Suprapubic skin (tissue), 4 donors: ENCODE data around the gene SLC16A9. TPM values are rescaled to one million over a fixed set of nuclear protein-coding genes. Genes with fewer than 3 reads are reported as not detected.
"Not testable (repeated sequence)": the region's sequence is repeated elsewhere in the genome, so short reads cannot be mapped to it uniquely, and the experiment has no call there.

Source experiments
- DNase-seq, 2 donors: peaks; one replicate each; pipeline ENCODE4 v3.0.0-alpha.2; 2019; ENCODE audit warnings: low spot score in 2 of 2
- H3K27ac ChIP-seq: fragments of 200-600 bp; sonication (generic); one replicate; pipeline ENCODE4 v1.5.1; 2019
- H3K27me3 ChIP-seq: fragments of 200-600 bp; sonication (generic); one replicate; pipeline ENCODE4 v1.5.1; 2019
- H3K36me3 ChIP-seq: fragments of 200-600 bp; sonication (generic); one replicate; pipeline ENCODE4 v1.5.1; 2019
- H3K4me1 ChIP-seq: fragments of 200-600 bp; sonication (generic); one replicate; pipeline ENCODE4 v1.5.1; 2019
- H3K4me3 ChIP-seq: fragments of 200-600 bp; sonication (generic); one replicate; pipeline ENCODE4 v1.5.1; 2019; ENCODE audit warnings: mild to moderate bottlenecking
- H3K9me3 ChIP-seq: fragments of 200-600 bp; sonication (generic); one replicate; pipeline ENCODE4 v1.5.1; 2019
- EP300 ChIP-seq: sonication (generic); formaldehyde crosslinking; IDR thresholded peaks from one replicate; pipeline ENCODE4 v1.6.1; 2017; ENCODE audit warnings: antibody characterized with exemption
- POLR2A ChIP-seq, 2 donors: fragments of 450-650 bp; IDR thresholded peaks; one replicate each; pipeline ENCODE4 v1.6.1; 2017; ENCODE audit warnings: antibody characterized with exemption in 2 of 2, mild to moderate bottlenecking in 2 of 2, moderate library complexity in 2 of 2
- POLR2AphosphoS5 ChIP-seq, 3 donors: sonication (generic); formaldehyde crosslinking; IDR thresholded peaks; one replicate each; pipeline ENCODE4 v1.6.1; 2017; ENCODE audit warnings: antibody characterized with exemption in 3 of 3
- WGBS: methylation state at CpG from one replicate; pipeline ENCODE4 v1.1.5; 2018; 5-methylcytosine and 5-hydroxymethylcytosine counted together
- total RNA-seq, 4 donors: library from RNA; depleted of rRNA; stranded (reverse); fragments of >200 nt; gene quantifications; one replicate each; pipeline ENCODE4 v1.1.0, GENCODE V29; 2016
- TF ChIP-seq, protein P1 (sequence below), 2 donors: fragments of 200-600 bp in 1 of 2; fragments of 450-650 bp in 1 of 2; sonication (generic) in 1 of 2; IDR thresholded peaks; one replicate each; pipeline ENCODE4 v1.5.1; 2016 to 2019; ENCODE audit warnings: antibody characterized with exemption in 2 of 2, mild to moderate bottlenecking in 1 of 2, moderate library complexity in 1 of 2

Gene SLC16A9
- total RNA-seq, 4 donors from 2014 or later: 0.25 to 0.81 (median 0.64) TPM; not detected in 1

DNA sequence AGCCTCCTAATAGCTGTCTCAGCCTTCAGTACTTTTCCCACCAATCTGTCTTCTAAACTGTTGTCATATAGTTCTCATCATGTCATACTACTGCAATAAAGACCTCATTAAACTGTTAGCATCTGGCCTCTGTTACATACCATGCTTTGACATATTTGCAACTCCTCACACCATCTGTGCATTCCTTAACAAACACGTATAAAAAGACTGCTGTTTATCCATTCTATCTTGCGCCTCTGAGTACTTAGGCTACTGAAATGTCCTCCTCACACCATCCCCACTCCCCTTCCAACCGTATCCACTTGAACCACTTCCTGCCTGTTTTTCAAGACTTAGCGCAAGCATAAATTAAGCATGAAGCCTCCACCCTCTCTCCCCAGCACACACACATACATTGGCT lies 41.6 kb downstream of the SLC16A9 start:
- H3K27me3 ChIP-seq: no peaks in the 10 kb centered on the region
- H3K4me1 ChIP-seq: no peaks in the 10 kb centered on the region
- no peak overlapping the region for H3K4me3 ChIP-seq
- no peak for DNase-seq
- no peak for TF ChIP-seq POLR2AphosphoS5 (IDR thresholded peaks at IDR 0.05)
- no peak for TF ChIP-seq POLR2A (IDR thresholded peaks at IDR 0.05)
- TF ChIP-seq, protein P1, sequence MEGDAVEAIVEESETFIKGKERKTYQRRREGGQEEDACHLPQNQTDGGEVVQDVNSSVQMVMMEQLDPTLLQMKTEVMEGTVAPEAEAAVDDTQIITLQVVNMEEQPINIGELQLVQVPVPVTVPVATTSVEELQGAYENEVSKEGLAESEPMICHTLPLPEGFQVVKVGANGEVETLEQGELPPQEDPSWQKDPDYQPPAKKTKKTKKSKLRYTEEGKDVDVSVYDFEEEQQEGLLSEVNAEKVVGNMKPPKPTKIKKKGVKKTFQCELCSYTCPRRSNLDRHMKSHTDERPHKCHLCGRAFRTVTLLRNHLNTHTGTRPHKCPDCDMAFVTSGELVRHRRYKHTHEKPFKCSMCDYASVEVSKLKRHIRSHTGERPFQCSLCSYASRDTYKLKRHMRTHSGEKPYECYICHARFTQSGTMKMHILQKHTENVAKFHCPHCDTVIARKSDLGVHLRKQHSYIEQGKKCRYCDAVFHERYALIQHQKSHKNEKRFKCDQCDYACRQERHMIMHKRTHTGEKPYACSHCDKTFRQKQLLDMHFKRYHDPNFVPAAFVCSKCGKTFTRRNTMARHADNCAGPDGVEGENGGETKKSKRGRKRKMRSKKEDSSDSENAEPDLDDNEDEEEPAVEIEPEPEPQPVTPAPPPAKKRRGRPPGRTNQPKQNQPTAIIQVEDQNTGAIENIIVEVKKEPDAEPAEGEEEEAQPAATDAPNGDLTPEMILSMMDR (IDR thresholded peaks at IDR 0.05): no peak
- TF ChIP-seq EP300: no peak
- H3K9me3 ChIP-seq: no peaks in the 10 kb centered on the region
- no peaks in the 10 kb centered on the region for H3K36me3 ChIP-seq
- 66% methylated on average over 4 of the region's 4 CpGs for WGBS
- H3K27ac ChIP-seq: no peak overlapping the region

DNA sequence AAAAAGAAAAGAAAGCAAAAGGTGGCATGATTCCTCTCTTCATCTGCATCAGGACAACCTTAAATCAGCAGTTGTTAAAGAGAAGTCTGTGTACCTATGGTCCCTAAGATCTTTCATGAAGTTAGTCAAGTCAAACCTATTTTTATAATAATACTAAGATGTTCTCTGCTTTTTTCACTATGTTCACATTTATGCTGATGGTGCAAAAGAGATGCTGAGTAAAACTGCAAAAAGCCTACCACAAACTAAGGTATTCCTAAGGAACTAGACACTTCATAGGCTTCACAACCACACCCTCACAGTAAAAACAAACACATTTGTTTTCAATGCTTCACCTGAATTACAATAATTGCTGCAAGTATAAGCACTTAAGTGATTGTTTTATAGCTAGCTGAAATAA lies 43.3 kb downstream of the SLC16A9 start:
- Histone ChIP-seq H3K27me3 (no peaks in the 10 kb centered on the region), H3K36me3 (no peaks in the 10 kb centered on the region), H3K4me3 (no peak overlapping the region), H3K4me1 (no peaks in the 10 kb centered on the region), H3K27ac (no peak overlapping the region), H3K9me3 (no peaks in the 10 kb centered on the region)
- DNase-seq: no peak
- TF ChIP-seq, protein P1 (IDR thresholded peaks at IDR 0.05): no peak
- TF ChIP-seq POLR2AphosphoS5 (IDR thresholded peaks at IDR 0.05): no peak
- no peak for TF ChIP-seq EP300
- TF ChIP-seq POLR2A (IDR thresholded peaks at IDR 0.05): no peak

DNA sequence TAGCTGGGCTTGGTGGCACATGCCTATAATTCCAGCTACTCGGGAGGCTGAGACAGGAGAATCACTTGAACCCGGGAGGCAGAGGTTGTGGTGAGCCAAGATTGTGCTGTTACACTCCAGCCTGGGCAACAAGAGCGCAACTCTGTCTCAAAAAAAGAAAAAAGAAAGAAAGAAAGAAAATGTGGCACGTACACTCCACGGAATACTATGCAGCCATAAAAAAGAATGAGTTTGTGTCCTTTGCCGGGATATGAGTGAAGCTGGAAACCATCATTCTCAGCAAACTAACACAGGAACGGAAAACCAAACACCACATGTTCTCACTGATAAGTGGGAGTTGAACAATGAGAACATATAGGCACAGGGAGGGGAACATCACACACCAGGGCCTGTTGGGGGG lies 46.4 kb downstream of the SLC16A9 start:
- H3K4me1 ChIP-seq, H3K27me3 ChIP-seq, H3K4me3 ChIP-seq, H3K36me3 ChIP-seq, H3K9me3 ChIP-seq, DNase-seq, H3K27ac ChIP-seq: not testable (repeated sequence)
- WGBS: 94% methylated on average over 7 of the region's 7 CpGs

DNA sequence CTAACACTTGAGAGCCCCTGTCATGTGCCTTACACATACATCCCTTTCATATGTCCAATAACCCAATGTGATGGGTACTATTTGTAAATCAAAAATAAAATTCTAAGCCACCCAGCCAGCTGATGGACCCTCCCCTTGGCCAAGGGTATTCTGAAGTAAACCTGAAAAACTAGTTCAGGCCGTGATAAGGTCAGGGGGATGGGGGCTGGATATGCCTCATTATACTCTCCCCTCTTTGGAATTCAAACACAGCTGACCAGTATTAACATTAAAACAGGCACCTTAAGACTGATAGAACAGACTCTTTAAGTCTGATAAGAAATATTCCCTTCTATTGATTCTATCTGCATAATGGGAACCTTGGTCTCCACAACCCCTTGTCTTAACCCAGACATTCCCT lies 51.9 kb downstream of the SLC16A9 start:
- Histone ChIP-seq H3K27me3 (no peaks in the 10 kb centered on the region), H3K4me1 (no peaks in the 10 kb centered on the region), H3K36me3 (no peaks in the 10 kb centered on the region), H3K9me3 (no peaks in the 10 kb centered on the region), H3K27ac (no peak overlapping the region), H3K4me3 (no peak overlapping the region)
- no peak for DNase-seq
- no peak for TF ChIP-seq EP300
- no peak for TF ChIP-seq POLR2A (IDR thresholded peaks at IDR 0.05)
- TF ChIP-seq POLR2AphosphoS5 (IDR thresholded peaks at IDR 0.05): no peak
- TF ChIP-seq, protein P1 (IDR thresholded peaks at IDR 0.05): no peak
- 85% methylated on average over 1 of the region's 1 CpG for WGBS

DNA sequence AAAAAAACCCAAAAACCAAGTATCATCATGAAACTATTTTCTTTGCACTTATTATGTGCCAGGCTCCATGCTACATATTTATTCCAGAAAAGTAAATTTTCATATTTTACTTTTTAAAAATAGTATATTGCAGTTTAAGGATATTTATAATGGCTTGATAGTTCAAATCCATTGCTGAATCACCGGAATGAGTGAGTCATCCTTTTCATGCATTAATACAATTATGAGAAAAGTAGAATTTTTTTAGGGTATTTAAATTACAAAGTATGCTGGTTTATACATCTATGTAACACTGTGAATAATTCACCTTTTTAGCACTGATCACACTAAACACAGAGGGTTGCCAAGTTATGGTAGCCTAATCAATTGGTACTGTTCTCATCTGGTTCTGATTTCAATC lies 54.3 kb downstream of the SLC16A9 start:
- no peaks in the 10 kb centered on the region for H3K36me3 ChIP-seq
- H3K27me3 ChIP-seq: no peaks in the 10 kb centered on the region
- TF ChIP-seq, protein P1 (IDR thresholded peaks at IDR 0.05): no peak
- TF ChIP-seq POLR2AphosphoS5 (IDR thresholded peaks at IDR 0.05): no peak
- no peak for TF ChIP-seq EP300
- TF ChIP-seq POLR2A (IDR thresholded peaks at IDR 0.05): no peak
- no peak overlapping the region for H3K4me3 ChIP-seq
- DNase-seq: no peak
- no peaks in the 10 kb centered on the region for H3K9me3 ChIP-seq
- H3K4me1 ChIP-seq: no peaks in the 10 kb centered on the region
- H3K27ac ChIP-seq: no peak overlapping the region
- WGBS: 80% methylated on average over 1 of the region's 1 CpG

DNA sequence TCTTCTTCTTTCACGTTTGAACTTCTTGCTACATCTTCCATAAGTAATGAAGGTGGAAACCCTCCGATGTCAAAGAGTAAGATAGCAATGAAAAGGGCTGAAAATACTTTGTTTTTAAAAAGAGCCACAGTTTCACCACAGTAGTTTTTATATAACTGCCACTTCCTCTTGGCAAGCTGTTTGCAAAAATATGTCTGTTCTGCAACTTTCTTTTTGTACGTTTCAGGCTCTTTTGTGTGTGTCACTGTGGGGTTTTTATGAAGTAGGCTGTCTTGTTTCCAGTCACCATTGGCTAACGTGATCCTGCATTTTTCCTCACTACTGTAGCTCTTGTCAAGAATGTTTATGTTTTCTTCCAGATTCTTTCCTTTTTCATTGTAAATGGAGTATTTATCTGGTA lies 55.6 kb downstream of the SLC16A9 start:
- Histone ChIP-seq H3K27me3 (no peaks in the 10 kb centered on the region), H3K4me3 (no peak overlapping the region), H3K27ac (no peak overlapping the region), H3K4me1 (no peaks in the 10 kb centered on the region), H3K36me3 (no peaks in the 10 kb centered on the region), H3K9me3 (no peaks in the 10 kb centered on the region)
- no peak for DNase-seq
- TF ChIP-seq, protein P1 (IDR thresholded peaks at IDR 0.05): no peak
- TF ChIP-seq POLR2A (IDR thresholded peaks at IDR 0.05) (no peak), EP300 (no peak)
- WGBS: 46% methylated on average over 4 of the region's 4 CpGs
